ENCODE measurements around the gene MMP27. TPM values are rescaled to one million over a fixed set of nuclear protein-coding genes. Genes with fewer than 3 reads are reported as not detected.

The MMP27 gene
- polyA plus RNA-seq, 1 donor, result not detected

Other genes with a start within 250 kb of the MMP27 start
- 0.18 TPM for gene MMP7, start 175.0 kb downstream of the MMP27 start, polyA plus RNA-seq (ENCODE audit: insufficient read length)
- gene MMP20, start 80.4 kb downstream of the MMP27 start, polyA plus RNA-seq (ENCODE audit: insufficient read length), result not detected
- 0.10 TPM for gene MMP8, start 19.2 kb upstream of the MMP27 start, polyA plus RNA-seq (ENCODE audit: insufficient read length)
- gene MMP10, start 74.9 kb upstream of the MMP27 start, polyA plus RNA-seq (ENCODE audit: insufficient read length), result not detected
- gene MMP1, start 92.4 kb upstream of the MMP27 start, polyA plus RNA-seq (ENCODE audit: insufficient read length), result 0.10 TPM
- not detected for gene MMP3, start 137.8 kb upstream of the MMP27 start, polyA plus RNA-seq (ENCODE audit: insufficient read length)
- not detected for gene MMP12, start 169.2 kb upstream of the MMP27 start, polyA plus RNA-seq (ENCODE audit: insufficient read length)
- not detected for gene MMP13, start 250.0 kb upstream of the MMP27 start, polyA plus RNA-seq (ENCODE audit: insufficient read length)

Measured in hindlimb muscle (tissue), 1 donor.